GM21825 (cell line): ENCODE measurements around the gene JAK1.
"Not testable (repeated sequence)": the region's sequence is repeated elsewhere in the genome, so short reads cannot be mapped to it uniquely, and the experiment has no call there.

Experiments
- ATAC-seq: cut with Tn5 transposase; IDR thresholded peaks from one replicate; pipeline ENCODE4 v1.9.1; 2021; ENCODE audit warnings: mild to moderate bottlenecking, moderate library complexity; ENCODE audit not compliant: unreplicated experiment

The JAK1 gene

DNA sequence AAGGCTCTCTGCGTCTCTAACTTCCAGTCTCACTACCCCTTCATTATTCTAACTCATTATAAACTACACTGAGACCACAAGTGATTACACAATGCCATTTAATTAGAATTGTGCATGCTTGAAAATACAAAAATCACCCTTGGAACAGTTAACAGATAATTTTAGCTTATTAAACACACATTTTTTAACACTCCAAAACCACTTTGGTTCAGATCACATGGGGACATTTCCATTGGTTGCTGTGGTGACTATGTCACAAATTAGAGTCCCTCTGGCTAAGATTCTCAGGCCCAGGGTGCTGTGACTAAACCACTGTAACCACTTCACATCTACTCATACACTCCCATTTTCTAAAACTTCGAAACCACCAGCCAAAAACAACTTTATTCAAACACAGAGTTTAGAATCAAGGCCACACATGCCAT lies 43.0 kb downstream of the JAK1 start:
- ATAC-seq, result no peak

DNA sequence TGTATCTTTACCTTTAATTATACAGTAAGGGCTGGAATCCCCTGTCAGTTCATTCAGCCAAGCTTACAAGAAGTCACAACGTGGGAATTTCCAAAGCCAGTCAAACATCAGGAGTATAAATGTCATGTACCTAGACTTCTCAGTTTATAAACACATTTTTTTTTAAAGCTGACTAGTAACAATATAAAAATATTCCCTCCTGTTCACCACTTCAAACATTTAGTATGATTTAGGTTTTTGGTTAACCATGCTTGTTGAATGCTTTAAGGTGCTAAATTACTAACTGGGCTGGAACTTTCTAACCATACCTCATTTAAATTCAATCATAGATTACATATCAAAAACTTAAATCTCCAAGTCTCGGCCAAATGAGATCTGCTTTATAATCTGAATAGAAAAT lies 44.0 kb downstream of the JAK1 start:
- no peak for ATAC-seq

- no peak for ATAC-seq
Measured at GRCh38 chr1:64921771-64922170, 44.6 kb downstream of the JAK1 start.

GRCh38 chr1:64920941-64921589 lies 45.3 kb downstream of the JAK1 start:
- ATAC-seq, result no peak

DNA sequence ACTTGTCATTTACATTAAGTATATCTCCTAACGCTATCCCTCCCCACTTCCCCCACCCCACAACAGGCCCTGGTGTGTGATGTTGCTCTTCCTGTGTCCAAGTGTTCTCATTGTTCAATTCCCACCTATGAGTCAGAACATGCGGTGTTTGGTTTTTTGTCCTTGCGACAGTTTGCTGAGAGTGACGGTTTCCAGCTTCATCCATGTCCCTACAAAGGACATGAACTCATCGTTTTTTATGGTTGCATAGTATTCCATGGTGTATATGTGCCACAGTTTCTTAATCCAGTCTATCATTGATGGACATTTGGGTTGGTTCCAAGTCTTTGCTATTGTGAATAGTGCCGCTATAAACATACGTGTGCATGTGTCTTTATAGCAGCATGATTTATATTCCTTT lies 47.2 kb downstream of the JAK1 start:
- not testable (repeated sequence) for ATAC-seq

DNA sequence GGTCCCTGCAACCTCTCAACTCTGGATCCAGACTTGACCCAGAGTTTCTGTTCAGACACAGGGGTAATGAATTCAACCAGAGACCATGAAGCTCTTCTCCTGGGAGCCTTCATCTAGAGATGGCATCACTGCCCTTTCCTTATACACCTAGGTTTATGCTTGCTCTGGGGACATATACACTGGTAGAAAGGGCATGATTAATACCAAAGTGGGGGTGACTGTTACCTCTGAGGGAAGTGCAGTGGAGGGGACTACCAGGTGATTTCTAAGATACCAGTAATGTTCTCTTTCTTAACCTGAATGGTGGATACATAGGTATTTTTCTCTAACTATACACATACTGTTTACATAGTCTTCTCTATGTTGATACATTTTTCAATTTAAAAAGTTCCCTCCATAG lies 48.4 kb downstream of the JAK1 start:
- ATAC-seq, result no peak

GRCh38 chr1:64917328-64917861 lies 49.0 kb downstream of the JAK1 start:
- ATAC-seq, result no peak

DNA sequence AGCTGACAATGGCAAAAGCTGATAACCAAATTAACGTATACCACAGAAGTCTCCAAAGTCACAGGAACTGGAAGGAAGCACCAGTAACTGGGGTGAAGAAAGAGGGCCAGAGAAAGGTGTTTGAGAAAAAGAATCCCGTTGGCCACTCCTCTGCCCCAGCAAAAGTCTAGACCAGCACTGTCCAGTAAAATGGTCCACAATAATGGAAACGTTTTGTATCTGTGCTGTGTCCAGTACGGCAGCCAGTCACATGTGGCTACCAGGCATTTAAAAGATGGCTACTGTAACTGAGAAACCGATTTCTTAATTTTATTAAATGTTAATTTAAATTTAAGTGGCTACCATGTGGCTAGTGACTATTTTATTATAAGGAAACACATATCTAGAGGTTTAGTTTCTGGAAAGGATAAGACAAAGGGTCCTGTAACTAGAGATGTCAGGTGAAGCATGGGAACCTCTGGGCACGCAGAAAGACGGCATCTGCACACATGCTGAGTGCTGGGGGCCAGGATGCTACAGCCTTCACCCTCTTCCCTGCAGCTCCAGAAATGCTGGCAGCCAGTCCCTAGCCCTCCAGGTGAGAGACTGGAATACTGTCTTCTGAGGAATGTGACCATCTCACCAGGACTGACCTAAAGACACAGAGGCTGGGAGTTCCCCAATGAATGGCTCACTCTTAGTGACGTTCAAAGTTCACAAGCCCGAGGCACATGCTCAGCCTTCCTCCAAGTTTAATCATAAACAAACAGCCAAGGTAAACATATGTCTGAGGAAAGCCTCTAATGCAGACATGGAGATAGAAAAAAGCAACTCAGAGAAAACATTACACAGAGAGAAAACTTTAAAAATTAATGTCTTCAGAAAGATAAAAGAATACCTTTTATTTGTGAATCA lies 50.7 kb downstream of the JAK1 start:
- ATAC-seq, result no peak

DNA sequence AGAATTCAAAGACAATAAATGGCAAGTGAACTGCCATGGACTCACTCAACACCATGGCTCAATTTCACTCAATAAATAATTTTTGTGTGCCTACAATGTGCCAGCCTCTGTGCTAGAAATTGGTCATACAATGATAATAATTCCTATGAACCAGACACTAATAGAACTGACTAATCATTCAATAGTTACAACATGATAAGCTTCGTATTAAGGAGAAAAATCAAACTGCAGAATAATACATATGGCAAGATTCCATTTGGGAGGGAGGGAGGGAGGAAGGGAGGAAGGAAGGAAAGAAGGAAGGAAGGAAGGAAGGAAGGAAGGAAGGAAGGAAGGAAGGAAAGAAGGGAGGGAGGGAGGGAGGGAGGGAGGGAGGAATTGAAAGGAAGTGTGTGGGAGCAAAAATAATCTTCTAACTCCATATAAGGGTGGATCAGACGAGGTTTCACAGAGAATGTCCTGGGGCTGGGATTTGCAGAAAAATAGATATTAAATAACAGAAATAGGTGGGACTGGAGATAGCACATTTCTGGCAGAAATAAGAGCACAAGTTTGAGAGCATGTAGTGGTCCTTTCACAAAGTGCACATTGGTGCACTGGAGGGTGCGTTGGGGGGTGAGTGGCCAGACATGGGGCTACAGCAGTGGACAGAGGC lies 52.9 kb downstream of the JAK1 start:
- no peak for ATAC-seq

DNA sequence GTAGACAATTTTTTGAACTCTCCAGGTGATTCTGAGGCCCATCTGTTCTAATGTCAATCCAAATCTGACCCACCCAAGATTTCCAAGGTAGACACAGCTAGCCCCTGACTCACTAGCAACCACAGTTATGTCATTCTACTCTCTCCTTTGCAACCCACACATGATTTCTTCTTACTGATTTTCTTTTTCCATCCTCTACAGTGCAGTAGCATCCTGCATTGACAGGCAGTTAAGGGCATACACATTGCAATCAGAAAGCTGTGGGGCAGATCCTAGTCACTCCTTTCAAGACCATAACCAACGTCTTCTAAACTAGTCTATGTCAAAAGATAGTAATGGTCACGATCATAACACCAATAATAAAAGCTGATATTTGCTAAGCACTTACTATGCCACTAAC lies 54.2 kb downstream of the JAK1 start:
- ATAC-seq, result no peak

DNA sequence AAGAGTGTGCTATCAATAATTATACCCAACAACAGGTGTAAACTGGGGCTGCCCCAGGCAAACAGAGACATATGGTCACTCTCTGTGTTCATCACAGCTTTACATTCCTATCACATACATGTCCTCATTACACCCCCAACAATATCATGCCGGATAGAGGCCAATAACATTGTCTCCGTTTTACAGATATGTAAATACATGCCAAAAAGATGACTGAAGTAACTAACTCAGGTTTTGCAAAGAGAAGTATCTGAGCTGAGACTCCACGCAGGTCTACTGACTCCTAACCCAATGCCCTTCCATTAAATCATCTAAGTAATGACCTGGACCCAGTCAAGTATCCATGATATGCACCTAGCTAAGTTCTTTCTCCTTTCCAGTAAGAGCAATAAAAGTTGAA lies 55.0 kb downstream of the JAK1 start:
- ATAC-seq, result no peak

- ATAC-seq, result no peak
Measured at GRCh38 chr1:64909031-64909430, 57.3 kb downstream of the JAK1 start.

- no peak for ATAC-seq
Measured at GRCh38 chr1:64908575-64908974, 57.8 kb downstream of the JAK1 start.

- no peak for ATAC-seq
Measured at GRCh38 chr1:64906447-64906846, 59.9 kb downstream of the JAK1 start.

- ATAC-seq, result no peak
Measured at GRCh38 chr1:64903593-64903992, 62.8 kb downstream of the JAK1 start.

GRCh38 chr1:64901663-64902062 lies 64.7 kb downstream of the JAK1 start:
- ATAC-seq, result no peak

- ATAC-seq, result no peak
Measured at GRCh38 chr1:64900916-64901315, 65.4 kb downstream of the JAK1 start.

DNA sequence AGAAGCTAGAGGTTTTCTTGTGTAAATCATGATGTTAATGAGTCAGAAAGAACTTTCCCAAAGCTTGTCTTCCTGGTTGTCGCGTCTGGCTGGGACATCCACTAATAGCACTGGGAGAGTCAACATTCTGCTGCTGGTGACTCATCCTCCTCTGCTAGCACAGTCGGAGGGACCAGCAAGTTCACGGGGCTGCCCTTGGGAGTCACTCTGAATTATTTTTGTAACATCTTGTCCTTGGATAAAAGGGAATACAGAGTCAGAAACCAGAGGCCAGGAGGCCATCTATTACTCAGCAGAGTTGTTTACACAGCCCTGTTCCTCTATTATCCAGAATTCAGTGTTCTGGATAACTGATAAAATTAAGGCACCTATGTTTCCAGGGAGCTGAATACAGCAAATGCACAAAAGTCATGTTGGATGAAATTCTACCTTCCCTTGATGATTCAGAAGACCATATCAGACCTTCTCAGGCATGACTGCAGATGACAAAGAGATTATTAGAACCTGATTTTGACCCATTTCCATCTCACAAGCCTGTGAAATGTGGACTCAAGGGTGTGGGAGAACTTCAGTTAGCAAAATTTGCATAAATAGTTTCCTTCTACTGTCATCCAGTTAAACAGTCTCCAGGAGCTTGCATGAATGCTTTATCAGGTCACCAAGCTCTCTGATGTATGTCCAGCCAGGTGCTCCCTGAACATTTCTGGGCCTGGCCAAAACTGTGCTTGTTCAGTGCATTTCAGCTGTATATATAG lies 68.1 kb downstream of the JAK1 start:
- ATAC-seq, result peak; percentile 69

DNA sequence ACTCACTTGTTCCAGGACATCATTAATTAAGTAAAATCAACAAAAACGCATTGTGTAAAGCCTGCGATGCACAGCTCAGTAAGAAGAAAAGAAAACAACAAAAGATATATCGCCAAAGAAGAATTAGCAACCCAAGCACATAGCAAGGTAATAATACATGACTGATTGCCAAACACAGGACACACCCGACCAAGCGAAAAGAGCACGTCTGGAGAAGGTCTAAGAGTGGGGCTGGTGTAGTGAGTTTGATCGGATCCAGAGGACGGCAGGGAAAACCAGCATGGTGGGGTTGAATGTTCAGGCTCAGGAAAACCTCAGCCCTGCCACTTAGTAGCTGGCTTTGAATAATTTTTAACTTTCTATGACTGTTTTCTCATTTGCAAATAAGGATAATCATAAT lies 69.8 kb downstream of the JAK1 start:
- no peak for ATAC-seq

- ATAC-seq, result peak; percentile 53
Measured at GRCh38 chr1:64895500-64895899, 70.8 kb downstream of the JAK1 start.
